ENCODE data around the gene TBC1D5. TPM values are rescaled to one million over a fixed set of nuclear protein-coding genes. Genes with fewer than 3 reads are reported as not detected.

TBC1D5 gene
- total RNA-seq, 1 experiment from 2014 or later, result 26.1 TPM

DNA sequence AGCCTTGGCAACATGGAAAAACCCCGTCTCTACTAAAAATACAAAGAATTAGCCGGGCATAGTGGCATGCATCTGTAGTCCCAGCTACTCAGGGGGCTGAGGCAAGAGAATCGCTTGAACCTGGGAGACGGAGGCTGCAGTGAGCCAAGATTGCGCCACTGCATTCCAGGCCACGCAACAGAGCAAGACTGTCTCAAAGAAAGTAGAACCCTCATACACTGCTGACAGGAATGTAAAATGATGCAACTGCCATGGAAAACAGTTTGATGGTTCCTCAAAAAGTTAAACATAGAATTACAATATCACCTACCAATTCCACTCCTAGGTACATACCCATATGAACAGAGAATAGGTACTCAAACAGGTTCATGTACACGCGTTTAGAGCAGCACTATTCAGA, 158.9 kb downstream of the TBC1D5 start (continued):
- no peak for TF ChIP-seq ARID4B (CRISPR knock-in tag; IDR thresholded peaks at IDR 0.05; ENCODE audit: borderline replicate concordance)

DNA sequence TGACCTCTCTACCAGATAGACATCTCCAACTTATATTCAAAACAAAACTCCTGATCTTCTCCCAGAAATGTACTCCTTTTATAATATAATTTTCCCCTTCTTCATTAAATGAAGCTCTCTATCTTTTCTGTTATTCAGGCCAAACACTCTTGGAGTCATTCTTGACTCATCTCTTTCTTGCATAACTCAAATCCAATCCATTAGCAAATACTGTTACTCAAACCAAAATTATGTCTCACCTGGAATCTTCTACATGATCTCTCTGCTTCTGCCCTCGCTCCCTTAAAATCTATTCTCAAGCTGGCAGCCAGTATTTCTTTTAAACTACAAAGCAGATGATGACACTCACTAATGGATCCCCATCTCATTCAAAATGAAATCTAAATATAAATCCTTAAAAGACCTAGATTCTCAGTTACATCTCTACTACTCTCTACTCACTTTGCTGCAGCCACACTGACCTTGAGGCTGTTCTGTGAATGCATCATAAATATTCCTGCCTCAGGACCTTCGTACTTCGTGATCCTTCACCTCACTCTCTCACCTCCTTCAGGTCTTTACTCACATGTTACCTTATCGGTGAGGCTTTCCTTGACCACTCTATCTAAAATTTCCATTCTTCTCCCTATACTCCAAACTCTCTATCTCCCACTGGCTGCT, 160.9 kb downstream of the TBC1D5 start:
- no peak for ATAC-seq

More for the DNA sequence above, 160.9 kb downstream of the TBC1D5 start:
- no peak for DNase-seq (ENCODE audit: low spot score)
- Mint-ChIP-seq H3K36me3 (no peaks in the 10 kb centered on the region), H3K9me3 (no peaks in the 10 kb centered on the region), H3K4me3 (no peak overlapping the region), H3K27me3 (ENCODE audit: low read depth) (no peaks in the 10 kb centered on the region), H3K4me1 (peaks cover 7% of the 10 kb centered on the region), H3K27ac (no peak overlapping the region)
- TF ChIP-seq USF2 (CRISPR knock-in tag; IDR thresholded peaks at IDR 0.05) (no peak), NFATC4 (CRISPR knock-in tag; IDR thresholded peaks at IDR 0.05) (no peak), ZNF416 (CRISPR knock-in tag; IDR thresholded peaks at IDR 0.05) (no peak), ZNF121 (CRISPR knock-in tag; IDR thresholded peaks at IDR 0.05) (no peak), NR1H2 (CRISPR knock-in tag; IDR thresholded peaks at IDR 0.05) (no peak), ARID4B (CRISPR knock-in tag; IDR thresholded peaks at IDR 0.05; ENCODE audit: borderline replicate concordance) (no peak), CBFB (CRISPR knock-in tag; IDR thresholded peaks at IDR 0.05; ENCODE audit: low read depth) (no peak), ZNF219 (CRISPR knock-in tag; IDR thresholded peaks at IDR 0.05; ENCODE audit: borderline replicate concordance) (no peak), SP1 (CRISPR knock-in tag; conservative IDR thresholded peaks at IDR 0.05) (no peak), ERG (CRISPR knock-in tag; IDR thresholded peaks at IDR 0.05) (no peak), ZBTB43 (CRISPR knock-in tag; IDR thresholded peaks at IDR 0.05) (no peak)
- TF ChIP-seq, protein P1, sequence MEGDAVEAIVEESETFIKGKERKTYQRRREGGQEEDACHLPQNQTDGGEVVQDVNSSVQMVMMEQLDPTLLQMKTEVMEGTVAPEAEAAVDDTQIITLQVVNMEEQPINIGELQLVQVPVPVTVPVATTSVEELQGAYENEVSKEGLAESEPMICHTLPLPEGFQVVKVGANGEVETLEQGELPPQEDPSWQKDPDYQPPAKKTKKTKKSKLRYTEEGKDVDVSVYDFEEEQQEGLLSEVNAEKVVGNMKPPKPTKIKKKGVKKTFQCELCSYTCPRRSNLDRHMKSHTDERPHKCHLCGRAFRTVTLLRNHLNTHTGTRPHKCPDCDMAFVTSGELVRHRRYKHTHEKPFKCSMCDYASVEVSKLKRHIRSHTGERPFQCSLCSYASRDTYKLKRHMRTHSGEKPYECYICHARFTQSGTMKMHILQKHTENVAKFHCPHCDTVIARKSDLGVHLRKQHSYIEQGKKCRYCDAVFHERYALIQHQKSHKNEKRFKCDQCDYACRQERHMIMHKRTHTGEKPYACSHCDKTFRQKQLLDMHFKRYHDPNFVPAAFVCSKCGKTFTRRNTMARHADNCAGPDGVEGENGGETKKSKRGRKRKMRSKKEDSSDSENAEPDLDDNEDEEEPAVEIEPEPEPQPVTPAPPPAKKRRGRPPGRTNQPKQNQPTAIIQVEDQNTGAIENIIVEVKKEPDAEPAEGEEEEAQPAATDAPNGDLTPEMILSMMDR (IDR thresholded peaks at IDR 0.05), result no peak
- TF ChIP-seq, protein P2, sequence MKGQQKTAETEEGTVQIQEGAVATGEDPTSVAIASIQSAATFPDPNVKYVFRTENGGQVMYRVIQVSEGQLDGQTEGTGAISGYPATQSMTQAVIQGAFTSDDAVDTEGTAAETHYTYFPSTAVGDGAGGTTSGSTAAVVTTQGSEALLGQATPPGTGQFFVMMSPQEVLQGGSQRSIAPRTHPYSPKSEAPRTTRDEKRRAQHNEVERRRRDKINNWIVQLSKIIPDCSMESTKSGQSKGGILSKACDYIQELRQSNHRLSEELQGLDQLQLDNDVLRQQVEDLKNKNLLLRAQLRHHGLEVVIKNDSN (CRISPR knock-in tag; IDR thresholded peaks at IDR 0.05), result no peak
- TF ChIP-seq, protein P3, sequence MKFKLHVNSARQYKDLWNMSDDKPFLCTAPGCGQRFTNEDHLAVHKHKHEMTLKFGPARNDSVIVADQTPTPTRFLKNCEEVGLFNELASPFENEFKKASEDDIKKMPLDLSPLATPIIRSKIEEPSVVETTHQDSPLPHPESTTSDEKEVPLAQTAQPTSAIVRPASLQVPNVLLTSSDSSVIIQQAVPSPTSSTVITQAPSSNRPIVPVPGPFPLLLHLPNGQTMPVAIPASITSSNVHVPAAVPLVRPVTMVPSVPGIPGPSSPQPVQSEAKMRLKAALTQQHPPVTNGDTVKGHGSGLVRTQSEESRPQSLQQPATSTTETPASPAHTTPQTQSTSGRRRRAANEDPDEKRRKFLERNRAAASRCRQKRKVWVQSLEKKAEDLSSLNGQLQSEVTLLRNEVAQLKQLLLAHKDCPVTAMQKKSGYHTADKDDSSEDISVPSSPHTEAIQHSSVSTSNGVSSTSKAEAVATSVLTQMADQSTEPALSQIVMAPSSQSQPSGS (CRISPR knock-in tag; IDR thresholded peaks at IDR 0.05; ENCODE audit: borderline replicate concordance, low read depth), result no peak
- ChIA-PET CTCF (no interaction called here), POLR2A (no interaction called here)

Measured in WTC11 (cell line).